Activated B cell treated with CpG ODN at 0.5 μM for 24 hours (primary cell): ENCODE results near the gene PRKCE. TPM values are rescaled to one million over a fixed set of nuclear protein-coding genes. Genes with fewer than 3 reads are reported as not detected.

ENCODE experiments used
- ATAC-seq: fragments of 200-7000 bp; cut with Tn5 transposase; one replicate; pipeline ENCODE4 v1.10.0; 2021; ENCODE audit warnings: low read depth, mild to moderate bottlenecking, moderate library complexity
- CTCF ChIA-PET: fragments of 350-600 bp; sonication (Branson Sonifier 250); formaldehyde crosslinking; loops from one replicate; lab custom pipeline; 2021; ENCODE audit warnings: antibody characterized with exemption; lab: Charles Lee
- POLR2A ChIA-PET: fragments of 350-600 bp; sonication (Branson Sonifier 250); formaldehyde crosslinking; loops from one replicate; lab custom pipeline; 2021; ENCODE audit warnings: antibody characterized with exemption; lab: Charles Lee
- DNase-seq: peaks from one replicate; pipeline ENCODE4 v3.0.0; 2022
- H3K27ac Mint-ChIP-seq: one replicate; pipeline ENCODE4 v1.8.0; 2020; ENCODE audit warnings: mixed read lengths
- H3K27me3 Mint-ChIP-seq: one replicate; pipeline ENCODE4 v1.8.0; 2021; ENCODE audit warnings: mixed read lengths
- H3K36me3 Mint-ChIP-seq: one replicate; pipeline ENCODE4 v1.8.0; 2021; ENCODE audit warnings: low read depth, mixed read lengths
- H3K4me1 Mint-ChIP-seq: one replicate; pipeline ENCODE4 v1.8.0; 2021; ENCODE audit warnings: mixed read lengths
- H3K4me3 Mint-ChIP-seq: one replicate; pipeline ENCODE4 v1.8.0; 2020; ENCODE audit warnings: mild to moderate bottlenecking, mixed read lengths
- H3K9me3 Mint-ChIP-seq: one replicate; pipeline ENCODE4 v1.8.0; 2020; ENCODE audit warnings: mixed read lengths
- intact Hi-C: fragments of 100-400 bp; cut with micrococcal nuclease; formaldehyde crosslinking; loops from one replicate; pipeline ENCODE4 v1.15.1; 2024
- total RNA-seq: library from RNA; stranded (reverse); gene quantifications from 2 replicates; pipeline ENCODE4 v1.2.3, GENCODE V29; 2022
- TF ChIP-seq, protein P1 (sequence below): fragments of 200-600 bp; IDR thresholded peaks from one replicate; pipeline ENCODE4 v1.8.0; 2022; ENCODE audit warnings: antibody characterized with exemption, mild to moderate bottlenecking

The PRKCE gene
- total RNA-seq, 1 donor from 2014 or later: 53.8 TPM

DNA sequence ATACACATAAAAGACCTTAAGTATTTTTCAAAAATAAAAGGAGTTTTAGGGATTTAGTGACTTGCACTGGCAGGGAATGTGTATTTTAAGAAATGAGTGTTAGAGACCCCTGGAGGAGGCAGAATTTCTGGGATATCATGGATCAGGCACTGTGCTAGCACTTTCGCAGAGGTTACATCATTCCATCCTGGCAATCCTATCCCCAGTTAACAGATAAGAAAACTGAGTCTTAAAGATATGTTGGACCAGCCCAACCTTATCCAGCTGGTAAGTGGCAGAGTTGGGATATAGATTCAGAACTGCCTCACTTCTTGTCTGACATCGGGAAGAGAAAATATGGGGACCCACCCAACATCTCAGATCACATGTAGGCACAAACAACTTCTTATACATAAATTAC is 485.5 kb downstream of the PRKCE start:
- ChIA-PET POLR2A (no interaction called here), CTCF (no interaction called here)
- Mint-ChIP-seq H3K4me3 (no peak overlapping the region), H3K27ac (no peak overlapping the region), H3K27me3 (no peaks in the 10 kb centered on the region), H3K36me3 (peaks cover 22% of the 10 kb centered on the region), H3K4me1 (no peaks in the 10 kb centered on the region), H3K9me3 (no peaks in the 10 kb centered on the region)
- intact Hi-C loops: no loop called here
- TF ChIP-seq, protein P1, sequence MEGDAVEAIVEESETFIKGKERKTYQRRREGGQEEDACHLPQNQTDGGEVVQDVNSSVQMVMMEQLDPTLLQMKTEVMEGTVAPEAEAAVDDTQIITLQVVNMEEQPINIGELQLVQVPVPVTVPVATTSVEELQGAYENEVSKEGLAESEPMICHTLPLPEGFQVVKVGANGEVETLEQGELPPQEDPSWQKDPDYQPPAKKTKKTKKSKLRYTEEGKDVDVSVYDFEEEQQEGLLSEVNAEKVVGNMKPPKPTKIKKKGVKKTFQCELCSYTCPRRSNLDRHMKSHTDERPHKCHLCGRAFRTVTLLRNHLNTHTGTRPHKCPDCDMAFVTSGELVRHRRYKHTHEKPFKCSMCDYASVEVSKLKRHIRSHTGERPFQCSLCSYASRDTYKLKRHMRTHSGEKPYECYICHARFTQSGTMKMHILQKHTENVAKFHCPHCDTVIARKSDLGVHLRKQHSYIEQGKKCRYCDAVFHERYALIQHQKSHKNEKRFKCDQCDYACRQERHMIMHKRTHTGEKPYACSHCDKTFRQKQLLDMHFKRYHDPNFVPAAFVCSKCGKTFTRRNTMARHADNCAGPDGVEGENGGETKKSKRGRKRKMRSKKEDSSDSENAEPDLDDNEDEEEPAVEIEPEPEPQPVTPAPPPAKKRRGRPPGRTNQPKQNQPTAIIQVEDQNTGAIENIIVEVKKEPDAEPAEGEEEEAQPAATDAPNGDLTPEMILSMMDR: no peak
- DNase-seq (no peak), ATAC-seq (no peak)

DNA sequence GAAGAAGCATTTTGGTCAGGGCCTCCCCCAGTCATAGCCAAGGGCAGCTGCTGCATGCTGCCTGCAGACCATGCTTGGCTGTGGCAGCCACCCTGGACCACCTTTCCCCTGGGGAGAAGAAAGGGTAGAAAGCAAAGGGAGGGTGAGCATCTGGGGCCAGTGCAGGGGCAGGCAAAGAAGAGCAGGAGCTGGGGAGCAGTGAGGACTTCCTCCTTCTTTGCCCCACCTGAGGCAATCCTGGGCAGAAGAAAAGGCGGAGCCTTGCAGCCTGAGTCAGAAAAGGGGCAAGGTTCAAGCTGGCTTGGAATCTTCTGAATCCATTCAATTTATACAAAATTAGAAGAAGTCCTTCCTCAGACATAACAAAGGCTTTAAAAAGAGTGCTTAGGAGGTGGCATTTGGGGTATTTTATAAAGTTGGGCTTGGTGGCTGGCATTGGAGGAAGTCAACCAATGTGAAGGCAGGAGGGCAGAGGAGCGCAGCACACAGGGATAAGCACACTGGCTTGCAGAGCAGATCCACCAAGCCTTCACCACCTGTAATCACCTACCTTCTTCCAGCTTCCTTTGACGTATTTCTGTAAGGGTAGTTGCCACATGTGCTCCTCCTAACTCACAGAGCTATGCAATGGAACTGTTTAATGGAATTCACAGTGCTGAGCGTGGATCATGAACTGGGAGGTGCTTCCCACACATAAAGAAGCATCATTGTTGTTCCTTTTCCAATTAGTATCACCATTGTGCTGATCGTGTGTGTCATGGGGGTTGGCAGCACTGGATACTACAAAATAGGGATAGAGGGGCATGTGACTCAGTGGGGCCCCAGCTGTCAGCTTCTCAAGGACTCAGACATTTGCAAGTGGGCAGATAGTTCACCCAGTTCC is 491.3 kb downstream of the PRKCE start:
- no peak overlapping the region for H3K4me3 Mint-ChIP-seq
- no peak for ATAC-seq
- no peak for DNase-seq
- H3K4me1 Mint-ChIP-seq: no peaks in the 10 kb centered on the region
- ChIA-PET CTCF (no interaction called here), POLR2A (no interaction called here)
- H3K27me3 Mint-ChIP-seq: no peaks in the 10 kb centered on the region
- H3K27ac Mint-ChIP-seq: no peak overlapping the region
- TF ChIP-seq, protein P1: no peak
- intact Hi-C loops: no loop called here
- peaks cover 42% of the 10 kb centered on the region for H3K36me3 Mint-ChIP-seq
- H3K9me3 Mint-ChIP-seq: no peaks in the 10 kb centered on the region

DNA sequence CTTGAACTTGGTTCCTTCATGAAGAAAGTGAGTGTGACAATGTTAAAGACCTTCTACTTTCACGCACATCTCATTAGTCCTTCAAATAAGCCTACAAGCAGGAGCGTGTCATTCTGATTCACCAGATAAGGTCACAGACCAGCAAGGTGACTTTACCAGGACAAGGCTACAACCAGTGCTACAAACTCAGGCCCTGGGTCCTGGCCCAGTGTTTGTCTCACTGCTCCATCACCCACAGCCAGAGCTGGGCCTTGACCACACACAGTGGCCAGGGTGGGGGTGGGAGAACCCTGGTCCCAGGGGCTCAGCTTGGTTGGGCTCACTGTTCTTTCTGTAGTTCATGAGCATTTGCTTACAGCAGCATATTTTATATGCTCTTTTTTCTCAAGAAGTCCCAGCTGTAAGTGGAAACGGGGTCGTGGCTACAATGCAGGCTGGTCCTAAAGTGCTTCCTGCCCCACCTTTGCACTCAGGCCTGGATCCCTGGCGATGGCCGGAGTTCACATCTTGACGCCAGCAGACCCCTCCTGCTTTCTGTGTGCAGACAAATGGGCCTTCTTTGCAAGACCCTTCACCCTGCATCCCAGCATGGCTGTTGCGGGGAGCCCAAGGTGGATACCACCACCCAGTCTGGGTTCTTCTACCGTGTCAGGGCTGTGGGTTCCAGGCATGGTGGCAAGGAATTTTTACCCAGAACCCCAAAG is 492.1 kb downstream of the PRKCE start:
- ATAC-seq (no peak), DNase-seq (no peak)
- ChIA-PET CTCF (no interaction called here), POLR2A (no interaction called here)
- TF ChIP-seq, protein P1: no peak
- intact Hi-C loops: no loop called here
- no peaks in the 10 kb centered on the region for H3K4me1 Mint-ChIP-seq
- H3K36me3 Mint-ChIP-seq: peaks cover 48% of the 10 kb centered on the region
- no peaks in the 10 kb centered on the region for H3K27me3 Mint-ChIP-seq
- H3K4me3 Mint-ChIP-seq: no peak overlapping the region
- no peaks in the 10 kb centered on the region for H3K9me3 Mint-ChIP-seq
- no peak overlapping the region for H3K27ac Mint-ChIP-seq

DNA sequence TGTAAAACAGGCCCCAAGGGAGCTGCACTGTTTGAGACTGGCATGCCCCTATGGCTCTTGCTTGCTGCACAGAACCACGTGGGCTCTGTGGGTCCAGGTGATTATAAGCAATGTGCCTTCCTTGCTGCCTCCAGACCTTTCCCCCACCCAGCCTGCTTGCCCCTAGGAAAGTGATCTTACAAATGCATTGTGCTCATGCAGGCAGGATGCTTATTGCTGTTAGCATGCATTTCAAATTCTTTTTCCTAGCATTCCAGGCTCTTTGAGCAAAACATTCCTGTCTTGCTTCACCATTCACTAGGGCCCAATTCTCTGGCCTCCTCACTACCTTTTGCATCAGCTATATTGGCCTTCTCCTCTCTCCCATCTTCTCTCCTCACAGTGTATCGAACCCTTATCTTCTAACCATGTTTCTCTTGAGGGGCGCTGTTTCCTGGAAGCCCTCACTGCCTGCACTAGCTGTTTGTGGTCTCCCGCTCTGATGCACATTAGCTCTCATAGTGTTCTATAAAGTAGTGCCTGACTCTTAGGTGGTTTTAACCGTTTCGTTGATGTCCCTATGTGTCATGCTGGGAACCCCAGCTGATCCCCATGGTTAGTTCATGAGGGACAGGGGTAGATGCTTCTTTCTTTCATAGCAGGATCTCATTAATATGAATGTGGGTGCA is 492.8 kb downstream of the PRKCE start:
- Mint-ChIP-seq H3K27ac (no peak overlapping the region), H3K9me3 (no peaks in the 10 kb centered on the region), H3K36me3 (peaks cover 55% of the 10 kb centered on the region), H3K4me1 (no peaks in the 10 kb centered on the region), H3K27me3 (no peaks in the 10 kb centered on the region), H3K4me3 (no peak overlapping the region)
- POLR2A ChIA-PET: interaction anchor here (0.5 kb wide), 1 partner anchor 534 kb away, joined by 4 read pairs; no protein-coding TSS in a partner anchor
- no peak for ATAC-seq
- DNase-seq: no peak
- CTCF ChIA-PET: no interaction called here
- TF ChIP-seq, protein P1: no peak
- intact Hi-C loops: no loop called here

DNA sequence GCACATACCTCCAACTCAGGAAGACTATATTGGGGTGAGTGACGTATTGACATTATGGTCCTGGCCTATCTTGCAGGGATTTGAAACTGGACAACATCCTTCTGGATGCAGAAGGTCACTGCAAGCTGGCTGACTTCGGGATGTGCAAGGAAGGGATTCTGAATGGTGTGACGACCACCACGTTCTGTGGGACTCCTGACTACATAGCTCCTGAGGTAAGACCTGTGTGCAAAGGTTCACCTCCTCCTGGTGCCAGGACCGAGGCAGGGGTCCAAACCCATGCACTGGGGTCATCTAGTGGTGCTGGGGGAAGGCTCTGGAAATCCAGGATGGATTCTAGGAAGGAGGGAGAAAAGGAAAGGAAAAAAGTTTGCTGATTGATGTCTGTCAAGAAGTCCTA is 493.5 kb downstream of the PRKCE start:
- no peaks in the 10 kb centered on the region for H3K4me1 Mint-ChIP-seq
- no peaks in the 10 kb centered on the region for H3K9me3 Mint-ChIP-seq
- TF ChIP-seq, protein P1: no peak
- H3K36me3 Mint-ChIP-seq: peaks cover 57% of the 10 kb centered on the region
- no peak overlapping the region for H3K27ac Mint-ChIP-seq
- intact Hi-C loops: no loop called here
- POLR2A ChIA-PET: interaction anchor here (0.5 kb wide), 1 partner anchor 534 kb away, joined by 4 read pairs; no protein-coding TSS in a partner anchor
- H3K27me3 Mint-ChIP-seq: no peaks in the 10 kb centered on the region
- no peak overlapping the region for H3K4me3 Mint-ChIP-seq
- ATAC-seq (no peak), DNase-seq (no peak)
- CTCF ChIA-PET: no interaction called here
